ENCODE data around the gene WAC.
"Not testable (repeated sequence)": the region's sequence is repeated elsewhere in the genome, so short reads cannot be mapped to it uniquely, and the experiment has no call there.

The WAC gene

GRCh38 chr10:28587270-28587969 lies 54.5 kb downstream of the WAC start:
- H3K4me1 Mint-ChIP-seq: peaks cover 6% of the 10 kb centered on the region
- ATAC-seq (ENCODE audit: low read depth) (no peak), DNase-seq (ENCODE audit: low spot score in 2 of 2) (no peak)
- H3K36me3 Mint-ChIP-seq: peaks cover 31% of the 10 kb centered on the region
- no peak overlapping the region for H3K4me3 Mint-ChIP-seq
- H3K27me3 Mint-ChIP-seq: no peaks in the 10 kb centered on the region
- no peaks in the 10 kb centered on the region for H3K9me3 Mint-ChIP-seq
- no peak overlapping the region for H3K27ac Mint-ChIP-seq

- Mint-ChIP-seq H3K4me3 (no peak overlapping the region), H3K27me3 (no peaks in the 10 kb centered on the region), H3K36me3 (peaks cover 34% of the 10 kb centered on the region), H3K4me1 (peaks cover 6% of the 10 kb centered on the region), H3K27ac (no peak overlapping the region), H3K9me3 (no peaks in the 10 kb centered on the region)
- DNase-seq (ENCODE audit: low spot score in 2 of 2) (no peak), ATAC-seq (ENCODE audit: low read depth) (no peak)
These were observed 55.0 kb downstream of the WAC start for GRCh38 chr10:28587970-28588290.

GRCh38 chr10:28592953-28593352 lies 60.0 kb downstream of the WAC start:
- Mint-ChIP-seq H3K9me3 (no peaks in the 10 kb centered on the region), H3K27ac (no peak overlapping the region), H3K27me3 (no peaks in the 10 kb centered on the region), H3K4me1 (peaks cover 6% of the 10 kb centered on the region), H3K36me3 (peaks cover 30% of the 10 kb centered on the region), H3K4me3 (no peak overlapping the region)
- no peak for ATAC-seq (ENCODE audit: low read depth)
- DNase-seq (ENCODE audit: low spot score in 2 of 2): no peak

- DNase-seq (ENCODE audit: low spot score in 2 of 2) (no peak), ATAC-seq (ENCODE audit: low read depth) (no peak)
- H3K9me3 Mint-ChIP-seq: no peaks in the 10 kb centered on the region
- H3K4me1 Mint-ChIP-seq: peaks cover 10% of the 10 kb centered on the region
- H3K4me3 Mint-ChIP-seq: no peak overlapping the region
- H3K27ac Mint-ChIP-seq: no peak overlapping the region
- H3K36me3 Mint-ChIP-seq: peaks cover 34% of the 10 kb centered on the region
- no peaks in the 10 kb centered on the region for H3K27me3 Mint-ChIP-seq
These were observed 60.9 kb downstream of the WAC start for GRCh38 chr10:28593811-28594210.

GRCh38 chr10:28594406-28594805 lies 61.5 kb downstream of the WAC start:
- DNase-seq (ENCODE audit: low spot score in 2 of 2): no peak

GRCh38 chr10:28595613-28596012 lies 62.7 kb downstream of the WAC start:
- H3K4me3 Mint-ChIP-seq: no peak overlapping the region
- H3K27ac Mint-ChIP-seq: no peak overlapping the region
- peaks cover 15% of the 10 kb centered on the region for H3K4me1 Mint-ChIP-seq
- H3K9me3 Mint-ChIP-seq: no peaks in the 10 kb centered on the region
- DNase-seq (ENCODE audit: low spot score in 2 of 2) (no peak), ATAC-seq (ENCODE audit: low read depth) (no peak)
- no peaks in the 10 kb centered on the region for H3K27me3 Mint-ChIP-seq
- H3K36me3 Mint-ChIP-seq: peaks cover 33% of the 10 kb centered on the region

More at GRCh38 chr10:28594406-28594805, 61.5 kb downstream of the WAC start:
- Mint-ChIP-seq H3K4me1 (peaks cover 13% of the 10 kb centered on the region), H3K9me3 (no peaks in the 10 kb centered on the region), H3K27me3 (no peaks in the 10 kb centered on the region), H3K36me3 (peaks cover 33% of the 10 kb centered on the region), H3K4me3 (no peak overlapping the region), H3K27ac (no peak overlapping the region)
- ATAC-seq (ENCODE audit: low read depth): no peak

GRCh38 chr10:28600056-28600455 lies 67.1 kb downstream of the WAC start:
- H3K4me1 Mint-ChIP-seq: peaks cover 22% of the 10 kb centered on the region
- no peaks in the 10 kb centered on the region for H3K9me3 Mint-ChIP-seq
- ATAC-seq (ENCODE audit: low read depth) (no peak), DNase-seq (ENCODE audit: low spot score in 2 of 2) (no peak)
- peaks cover 39% of the 10 kb centered on the region for H3K36me3 Mint-ChIP-seq
- no peak overlapping the region for H3K4me3 Mint-ChIP-seq
- no peak overlapping the region for H3K27ac Mint-ChIP-seq
- H3K27me3 Mint-ChIP-seq: no peaks in the 10 kb centered on the region

- peaks cover 20% of the 10 kb centered on the region for H3K4me1 Mint-ChIP-seq
These were observed 68.1 kb downstream of the WAC start for GRCh38 chr10:28601012-28601411.

GRCh38 chr10:28604567-28605536 lies 71.9 kb downstream of the WAC start:
- Mint-ChIP-seq H3K9me3 (no peaks in the 10 kb centered on the region), H3K4me3 (no peak overlapping the region), H3K36me3 (peaks cover 26% of the 10 kb centered on the region), H3K4me1 (peaks cover 12% of the 10 kb centered on the region), H3K27ac (peak overlapping the region; percentile 55), H3K27me3 (no peaks in the 10 kb centered on the region)
- ATAC-seq (ENCODE audit: low read depth) (no peak), DNase-seq (ENCODE audit: low spot score in 2 of 2) (no peak)

More at GRCh38 chr10:28601012-28601411, 68.1 kb downstream of the WAC start:
- Mint-ChIP-seq H3K4me3 (no peak overlapping the region), H3K9me3 (no peaks in the 10 kb centered on the region), H3K27me3 (no peaks in the 10 kb centered on the region), H3K27ac (no peak overlapping the region), H3K36me3 (peaks cover 34% of the 10 kb centered on the region)
- DNase-seq (ENCODE audit: low spot score in 2 of 2): no peak
- no peak for ATAC-seq (ENCODE audit: low read depth)

GRCh38 chr10:28606568-28606967 lies 73.7 kb downstream of the WAC start:
- peak overlapping the region; percentile 86 for H3K27ac Mint-ChIP-seq
- ATAC-seq (ENCODE audit: low read depth) (no peak), DNase-seq (ENCODE audit: low spot score in 2 of 2) (no peak)
- H3K36me3 Mint-ChIP-seq: peaks cover 27% of the 10 kb centered on the region
- peaks cover 9% of the 10 kb centered on the region for H3K4me1 Mint-ChIP-seq
- no peaks in the 10 kb centered on the region for H3K9me3 Mint-ChIP-seq
- H3K27me3 Mint-ChIP-seq: no peaks in the 10 kb centered on the region
- no peak overlapping the region for H3K4me3 Mint-ChIP-seq

- H3K4me3 Mint-ChIP-seq; H3K27me3 Mint-ChIP-seq; H3K9me3 Mint-ChIP-seq; H3K4me1 Mint-ChIP-seq; H3K27ac Mint-ChIP-seq; DNase-seq (ENCODE audit: low spot score in 2 of 2); ATAC-seq (ENCODE audit: low read depth): not testable (repeated sequence)
- peaks cover 28% of the 10 kb centered on the region for H3K36me3 Mint-ChIP-seq
These were observed 76.7 kb downstream of the WAC start for GRCh38 chr10:28609636-28610035.

GRCh38 chr10:28612877-28613276 lies 80.0 kb downstream of the WAC start:
- Mint-ChIP-seq H3K27ac (no peak overlapping the region), H3K4me1 (no peaks in the 10 kb centered on the region), H3K4me3 (no peak overlapping the region), H3K9me3 (no peaks in the 10 kb centered on the region), H3K27me3 (no peaks in the 10 kb centered on the region), H3K36me3 (peaks cover 31% of the 10 kb centered on the region)
- no peak for ATAC-seq (ENCODE audit: low read depth)
- no peak for DNase-seq (ENCODE audit: low spot score in 2 of 2)

- no peak for DNase-seq (ENCODE audit: low spot score in 2 of 2)
- Mint-ChIP-seq H3K9me3 (no peaks in the 10 kb centered on the region), H3K27ac (no peak overlapping the region), H3K4me3 (no peak overlapping the region), H3K36me3 (peaks cover 31% of the 10 kb centered on the region), H3K27me3 (no peaks in the 10 kb centered on the region), H3K4me1 (peaks cover 3% of the 10 kb centered on the region)
- no peak for ATAC-seq (ENCODE audit: low read depth)
These were observed 83.6 kb downstream of the WAC start for GRCh38 chr10:28616514-28616913.

GRCh38 chr10:28619455-28619854 lies 86.5 kb downstream of the WAC start:
- DNase-seq (ENCODE audit: low spot score in 2 of 2) (no peak), ATAC-seq (ENCODE audit: low read depth) (no peak)
- Mint-ChIP-seq H3K4me3 (no peak overlapping the region), H3K4me1 (peaks cover 3% of the 10 kb centered on the region), H3K27me3 (no peaks in the 10 kb centered on the region), H3K36me3 (peaks cover 16% of the 10 kb centered on the region), H3K27ac (no peak overlapping the region), H3K9me3 (no peaks in the 10 kb centered on the region)
